K562 (cell line): ENCODE measurements around the gene JPH2. TPM values are rescaled to one million over a fixed set of nuclear protein-coding genes. Genes with fewer than 3 reads are reported as not detected.
A peak's percentile ranks its signal among the peaks of the same experiment; 100 is the strongest.

Source experiments
- COPS2 ChIP-seq: fragments of 450-650 bp; conservative IDR thresholded peaks from 2 replicates; pipeline ENCODE4 v1.6.1; 2016; ENCODE audit warnings: mild to moderate bottlenecking, moderate library complexity
- CTCF ChIP-seq, 3 experiments: IDR thresholded peaks in 2 of 3; conservative IDR thresholded peaks in 1 of 3; 2 replicates each; pipeline ENCODE4 v1.5.1; 2011 to 2012; ENCODE audit warnings: low read length in 3 of 3, mild to moderate bottlenecking in 3 of 3, control low read depth in 2 of 3, improper control_type of control experiment in 1 of 3, inconsistent platforms in 1 of 3, low read depth in 1 of 3, mixed read lengths in 1 of 3, moderate library complexity in 1 of 3; ENCODE audit not compliant: insufficient read depth in 2 of 3
- NFYB ChIP-seq: IDR thresholded peaks from 2 replicates; pipeline ENCODE4 v1.6.1; 2011; ENCODE audit warnings: mild to moderate bottlenecking, moderate library complexity; ENCODE audit not compliant: insufficient read length; ENCODE audit errors: extremely low read depth
- NR1H2 ChIP-seq: sonication (generic); formaldehyde crosslinking; IDR thresholded peaks from 2 replicates; pipeline ENCODE4 v1.4.0; 2020; ENCODE audit warnings: mild to moderate bottlenecking, missing genetic modification reagents
- TAF1 ChIP-seq: IDR thresholded peaks from 2 replicates; pipeline ENCODE4 v1.6.1; 2011; ENCODE audit warnings: mild to moderate bottlenecking, low read length, moderate library complexity; ENCODE audit not compliant: insufficient read depth, control insufficient read depth, severe bottlenecking; ENCODE audit errors: extremely low read depth
- TCF7L2 ChIP-seq: fragments of 150-350 bp; IDR thresholded peaks from 2 replicates; pipeline ENCODE4 v1.6.1; 2016; ENCODE audit warnings: low read depth, mild to moderate bottlenecking, low read length, moderate library complexity
- TCFL5 ChIP-seq: fragments of 250-450 bp; sonication (Bioruptor Pico); conservative IDR thresholded peaks from 2 replicates; pipeline ENCODE4 v1.6.1; 2021; ENCODE audit warnings: mild to moderate bottlenecking, moderate library complexity, matching md5 sums
- ZNF143 ChIP-seq: sonication (generic); formaldehyde crosslinking; IDR thresholded peaks from 2 replicates; pipeline ENCODE4 v1.9.0; 2022; ENCODE audit warnings: mild to moderate bottlenecking, missing genetic modification reagents
- ZNF277 ChIP-seq: fragments of 250-450 bp; sonication (Bioruptor Pico); IDR thresholded peaks from 2 replicates; pipeline ENCODE4 v1.8.0; 2022; ENCODE audit warnings: inconsistent platforms, mild to moderate bottlenecking, moderate library complexity, borderline replicate concordance
- ZNF395 ChIP-seq: fragments of 200-800 bp; sonication (Bioruptor generic); IDR thresholded peaks from 2 replicates; pipeline ENCODE4 v1.6.1; 2017; ENCODE audit warnings: missing genetic modification characterization, missing compliant biosample characterization
- ZNF518B ChIP-seq: fragments of 250-450 bp; sonication (Bioruptor Pico); IDR thresholded peaks from 2 replicates; pipeline ENCODE4 v1.5.0; 2021; ENCODE audit warnings: mild to moderate bottlenecking, moderate library complexity
- ZNF695 ChIP-seq: fragments of 450-650 bp; formaldehyde crosslinking; IDR thresholded peaks from 2 replicates; pipeline ENCODE4 v1.4.0; 2020; ENCODE audit warnings: mild to moderate bottlenecking, moderate library complexity
- polyA plus RNA-seq, 8 experiments: library from polyadenylated mRNA; depleted of rRNA in 4 of 8; stranded (reverse) in 5 of 8; unstranded in 3 of 8; fragments of >200 nt; fragmentation: Nextera tagmentation in 2 of 8; fragmentation: Illumina TruSeq in 1 of 8; extraction: Ambion mirVana in 2 of 8; extraction: Trizol in 1 of 8; gene quantifications; 2 replicates each; pipeline versions ENCODE4 v1.2.1 to v1.2.3, GENCODE V29; 2011 to 2014; ENCODE audit warnings: inconsistent platforms in 1 of 8, missing spikeins in 1 of 8
- total RNA-seq, 7 experiments: library from RNA; depleted of rRNA in 6 of 7; stranded (reverse); fragments of >200 nt in 6 of 7; fragmentation: Illumina TruSeq in 2 of 7; extraction: Trizol in 2 of 7; gene quantifications; 2 replicates each; pipeline versions ENCODE4 v1.2.1 to v1.2.3, GENCODE V29; 2011 to 2021; ENCODE audit warnings: low replicate concordance in 1 of 7

JPH2 gene
- total and polyA plus RNA-seq, 9 of the 15 experiments (the other 6 are each of a cell fraction or from before 2014, with no cell fraction given): not detected

- TF ChIP-seq ZNF395 (no peak), ZNF143 (CRISPR knock-in tag) (no peak), TCFL5 (CRISPR knock-in tag) (no peak), ZNF277 (CRISPR knock-in tag) (no peak), NR1H2 (CRISPR knock-in tag) (no peak), TAF1 (no peak), ZNF518B (no peak), CTCF (IDR thresholded peaks at IDR 0.05 in 2 of 3, conservative IDR thresholded peaks at IDR 0.05 in 1 of 3; ENCODE audit: insufficient read depth in 2 of 3, low read depth in 1 of 3, low read length in 3 of 3) (peak; percentile 33 to 71 (median 61); a peak in 4 of 6 replicates), ZNF695 (CRISPR knock-in tag) (no peak), COPS2 (no peak), TCF7L2 (no peak), NFYB (no peak)
Measured at GRCh38 chr20:44092551-44093248, 94.3 kb downstream of the JPH2 start (continued).
